ENCODE measurements around the gene WDSUB1.

- no peak for TF ChIP-seq CTCF (IDR thresholded peaks at IDR 0.05)
- no peak for TF ChIP-seq POLR2A (IDR thresholded peaks at IDR 0.05)
Observed at GRCh38 chr2:159217676-159218075, 68.8 kb downstream of the WDSUB1 start.
